ENCODE results near the gene SCRN1.
A peak's percentile ranks its signal among the peaks of the same experiment; 100 is the strongest.

The SCRN1 gene

GRCh38 chr7:30018451-30018850, 28.9 kb upstream of the SCRN1 start:
- in situ Hi-C loops (cut with HindIII; ENCODE audit: low pct_ligation_motif_present, low pct_unique_long_range_greater_than_20kb, low sequenced_read_pairs) = no loop called here
- DNase-seq = no peak

- in situ Hi-C loops (cut with HindIII; ENCODE audit: low pct_ligation_motif_present, low pct_unique_long_range_greater_than_20kb, low sequenced_read_pairs) = no loop called here
- no peak for DNase-seq
Observed at GRCh38 chr7:30012757-30013156, 23.2 kb upstream of the SCRN1 start.

- in situ Hi-C loops (cut with HindIII; ENCODE audit: low pct_ligation_motif_present, low pct_unique_long_range_greater_than_20kb, low sequenced_read_pairs) = no loop called here
- DNase-seq = no peak
Observed at GRCh38 chr7:30010021-30010420, 20.4 kb upstream of the SCRN1 start.

GRCh38 chr7:30005464-30005863, 15.9 kb upstream of the SCRN1 start:
- no peak for DNase-seq
- in situ Hi-C loops (cut with HindIII; ENCODE audit: low pct_ligation_motif_present, low pct_unique_long_range_greater_than_20kb, low sequenced_read_pairs) = no loop called here

- DNase-seq = no peak
- in situ Hi-C loops (cut with HindIII; ENCODE audit: low pct_ligation_motif_present, low pct_unique_long_range_greater_than_20kb, low sequenced_read_pairs) = no loop called here
Observed at GRCh38 chr7:30003098-30003497, 13.5 kb upstream of the SCRN1 start.

GRCh38 chr7:30001998-30002397, 12.4 kb upstream of the SCRN1 start:
- in situ Hi-C loops (cut with HindIII; ENCODE audit: low pct_ligation_motif_present, low pct_unique_long_range_greater_than_20kb, low sequenced_read_pairs) = no loop called here
- DNase-seq = no peak

- no peak for DNase-seq
- in situ Hi-C loops (cut with HindIII; ENCODE audit: low pct_ligation_motif_present, low pct_unique_long_range_greater_than_20kb, low sequenced_read_pairs) = no loop called here
Observed at GRCh38 chr7:29998489-29998888, 8.9 kb upstream of the SCRN1 start.

- DNase-seq = no peak
- in situ Hi-C loops (cut with HindIII; ENCODE audit: low pct_ligation_motif_present, low pct_unique_long_range_greater_than_20kb, low sequenced_read_pairs) = no loop called here
Observed at GRCh38 chr7:29996321-29996720, 6.7 kb upstream of the SCRN1 start.

- in situ Hi-C loops (cut with HindIII; ENCODE audit: low pct_ligation_motif_present, low pct_unique_long_range_greater_than_20kb, low sequenced_read_pairs) = no loop called here
- DNase-seq = no peak
Observed at GRCh38 chr7:29995652-29996051, 6.1 kb upstream of the SCRN1 start.

GRCh38 chr7:29993140-29993539, 3.5 kb upstream of the SCRN1 start:
- in situ Hi-C loops (cut with HindIII; ENCODE audit: low pct_ligation_motif_present, low pct_unique_long_range_greater_than_20kb, low sequenced_read_pairs) = no loop called here
- DNase-seq = no peak

- DNase-seq = no peak
- in situ Hi-C loops (cut with HindIII; ENCODE audit: low pct_ligation_motif_present, low pct_unique_long_range_greater_than_20kb, low sequenced_read_pairs) = no loop called here
Observed at GRCh38 chr7:29991937-29992336, 2.3 kb upstream of the SCRN1 start.

- in situ Hi-C loops (cut with HindIII; ENCODE audit: low pct_ligation_motif_present, low pct_unique_long_range_greater_than_20kb, low sequenced_read_pairs) = no loop called here
- DNase-seq = no peak
Observed at GRCh38 chr7:29990931-29991330, 1.3 kb upstream of the SCRN1 start.

GRCh38 chr7:29988424-29989256, 961 bp downstream of the SCRN1 start:
- DNase-seq = peak; percentile 92
- in situ Hi-C loops (cut with HindIII; ENCODE audit: low pct_ligation_motif_present, low pct_unique_long_range_greater_than_20kb, low sequenced_read_pairs) = no loop called here

GRCh38 chr7:29987811-29988317, 1.7 kb downstream of the SCRN1 start:
- DNase-seq = peak; percentile 98
- in situ Hi-C loops (cut with HindIII; ENCODE audit: low pct_ligation_motif_present, low pct_unique_long_range_greater_than_20kb, low sequenced_read_pairs) = no loop called here

- DNase-seq = peak; percentile 60
- in situ Hi-C loops (cut with HindIII; ENCODE audit: low pct_ligation_motif_present, low pct_unique_long_range_greater_than_20kb, low sequenced_read_pairs) = no loop called here
Observed at GRCh38 chr7:29987083-29987482, 2.5 kb downstream of the SCRN1 start.

- DNase-seq = no peak
- in situ Hi-C loops (cut with HindIII; ENCODE audit: low pct_ligation_motif_present, low pct_unique_long_range_greater_than_20kb, low sequenced_read_pairs) = no loop called here
Observed at GRCh38 chr7:29980151-29980550, 9.4 kb downstream of the SCRN1 start.

GRCh38 chr7:29977886-29978651, 11.5 kb downstream of the SCRN1 start:
- DNase-seq = peak; percentile 38
- in situ Hi-C loops (cut with HindIII; ENCODE audit: low pct_ligation_motif_present, low pct_unique_long_range_greater_than_20kb, low sequenced_read_pairs) = no loop called here

- in situ Hi-C loops (cut with HindIII; ENCODE audit: low pct_ligation_motif_present, low pct_unique_long_range_greater_than_20kb, low sequenced_read_pairs) = no loop called here
- no peak for DNase-seq
Observed at GRCh38 chr7:29976673-29977415, 12.8 kb downstream of the SCRN1 start.

- in situ Hi-C loops (cut with HindIII; ENCODE audit: low pct_ligation_motif_present, low pct_unique_long_range_greater_than_20kb, low sequenced_read_pairs) = no loop called here
- no peak for DNase-seq
Observed at GRCh38 chr7:29976266-29976665, 13.3 kb downstream of the SCRN1 start.
